ENCODE results near the gene GRIPAP1.
"Not testable (repeated sequence)": the region's sequence is repeated elsewhere in the genome, so short reads cannot be mapped to it uniquely, and the experiment has no call there.

Gene GRIPAP1

DNA sequence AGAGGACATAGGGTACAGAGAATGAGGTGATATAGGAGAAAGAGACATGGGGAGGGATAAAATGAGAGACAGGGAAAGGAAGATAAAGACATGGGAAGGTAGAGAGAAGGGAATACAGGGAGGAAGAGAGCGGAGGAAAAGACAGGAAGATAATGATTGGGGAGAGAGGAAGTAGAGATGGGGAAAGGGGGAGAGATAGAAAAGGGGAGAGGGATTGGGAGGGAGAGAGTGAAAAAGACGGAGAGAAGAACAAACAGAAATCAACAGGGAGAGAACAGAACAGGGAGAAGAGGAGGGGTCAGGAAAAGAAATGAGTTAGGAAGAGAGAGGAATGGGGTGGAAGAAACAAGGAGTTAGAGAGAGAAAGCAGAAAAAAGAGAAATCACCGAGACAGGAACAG, 4.6 kb downstream of the GRIPAP1 start:
- no peak overlapping the region for H3K4me3 ChIP-seq (ENCODE audit: control insufficient read depth, low read depth, low read length)
- TF ChIP-seq, protein P1, sequence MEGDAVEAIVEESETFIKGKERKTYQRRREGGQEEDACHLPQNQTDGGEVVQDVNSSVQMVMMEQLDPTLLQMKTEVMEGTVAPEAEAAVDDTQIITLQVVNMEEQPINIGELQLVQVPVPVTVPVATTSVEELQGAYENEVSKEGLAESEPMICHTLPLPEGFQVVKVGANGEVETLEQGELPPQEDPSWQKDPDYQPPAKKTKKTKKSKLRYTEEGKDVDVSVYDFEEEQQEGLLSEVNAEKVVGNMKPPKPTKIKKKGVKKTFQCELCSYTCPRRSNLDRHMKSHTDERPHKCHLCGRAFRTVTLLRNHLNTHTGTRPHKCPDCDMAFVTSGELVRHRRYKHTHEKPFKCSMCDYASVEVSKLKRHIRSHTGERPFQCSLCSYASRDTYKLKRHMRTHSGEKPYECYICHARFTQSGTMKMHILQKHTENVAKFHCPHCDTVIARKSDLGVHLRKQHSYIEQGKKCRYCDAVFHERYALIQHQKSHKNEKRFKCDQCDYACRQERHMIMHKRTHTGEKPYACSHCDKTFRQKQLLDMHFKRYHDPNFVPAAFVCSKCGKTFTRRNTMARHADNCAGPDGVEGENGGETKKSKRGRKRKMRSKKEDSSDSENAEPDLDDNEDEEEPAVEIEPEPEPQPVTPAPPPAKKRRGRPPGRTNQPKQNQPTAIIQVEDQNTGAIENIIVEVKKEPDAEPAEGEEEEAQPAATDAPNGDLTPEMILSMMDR (IDR thresholded peaks at IDR 0.05; ENCODE audit: control insufficient read depth, insufficient read depth, low read depth, low read length, missing control alignments), result no peak
- no peak for DNase-seq (ENCODE audit: low read depth)

DNA sequence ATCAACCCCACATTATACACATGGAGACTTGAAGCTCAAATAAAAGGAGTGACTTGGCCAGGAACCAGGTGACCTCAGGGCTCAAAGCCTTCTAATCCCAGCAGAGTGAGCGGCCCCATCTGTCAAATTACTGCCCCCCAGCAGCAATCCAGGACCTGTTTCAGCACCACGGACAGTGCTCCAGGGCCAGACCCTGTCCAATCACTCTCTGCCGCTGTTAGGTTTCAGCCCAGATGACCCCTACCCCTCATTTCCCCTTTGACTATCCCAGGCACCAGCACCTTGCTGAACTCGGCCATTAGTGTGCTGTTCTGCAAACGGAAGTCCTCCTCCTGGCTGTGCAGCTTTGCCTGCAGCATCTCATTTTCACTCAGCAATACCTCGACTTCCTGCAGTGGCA, 5.1 kb downstream of the GRIPAP1 start:
- DNase-seq (ENCODE audit: low read depth), result no peak
- TF ChIP-seq, protein P1 (IDR thresholded peaks at IDR 0.05; ENCODE audit: control insufficient read depth, insufficient read depth, low read depth, low read length, missing control alignments), result no peak
- H3K4me3 ChIP-seq (ENCODE audit: control insufficient read depth, low read depth, low read length), result no peak overlapping the region

GRCh38 chrX:48992341-48992740, 9.7 kb downstream of the GRIPAP1 start:
- TF ChIP-seq, protein P1 (IDR thresholded peaks at IDR 0.05; ENCODE audit: control insufficient read depth, insufficient read depth, low read depth, low read length, missing control alignments), result no peak
- no peak for DNase-seq (ENCODE audit: low read depth)
- H3K4me3 ChIP-seq (ENCODE audit: control insufficient read depth, low read depth, low read length), result no peak overlapping the region

DNA sequence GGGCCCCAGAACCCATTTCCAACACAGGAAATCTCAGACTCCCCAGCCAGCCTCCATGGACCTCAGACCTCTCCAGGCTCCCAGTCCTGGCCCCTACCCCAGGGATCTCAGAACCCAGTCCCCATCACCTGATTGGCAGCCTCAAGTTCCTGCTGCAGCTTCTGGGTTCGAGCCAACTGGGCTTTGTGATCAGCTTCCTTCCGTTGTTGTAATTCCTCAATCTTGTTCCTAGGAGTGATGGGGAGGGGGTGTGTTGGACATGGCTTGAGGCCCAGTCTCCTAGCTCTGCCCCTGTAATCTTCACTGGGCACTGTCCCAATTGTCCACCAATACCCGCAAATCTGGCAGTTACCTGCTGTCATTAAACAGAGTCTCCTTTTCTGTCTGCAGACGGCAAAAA, 12.6 kb downstream of the GRIPAP1 start:
- no peak for DNase-seq (ENCODE audit: low read depth)
- no peak overlapping the region for H3K4me3 ChIP-seq (ENCODE audit: control insufficient read depth, low read depth, low read length)
- TF ChIP-seq, protein P1 (IDR thresholded peaks at IDR 0.05; ENCODE audit: control insufficient read depth, insufficient read depth, low read depth, low read length, missing control alignments), result no peak

DNA sequence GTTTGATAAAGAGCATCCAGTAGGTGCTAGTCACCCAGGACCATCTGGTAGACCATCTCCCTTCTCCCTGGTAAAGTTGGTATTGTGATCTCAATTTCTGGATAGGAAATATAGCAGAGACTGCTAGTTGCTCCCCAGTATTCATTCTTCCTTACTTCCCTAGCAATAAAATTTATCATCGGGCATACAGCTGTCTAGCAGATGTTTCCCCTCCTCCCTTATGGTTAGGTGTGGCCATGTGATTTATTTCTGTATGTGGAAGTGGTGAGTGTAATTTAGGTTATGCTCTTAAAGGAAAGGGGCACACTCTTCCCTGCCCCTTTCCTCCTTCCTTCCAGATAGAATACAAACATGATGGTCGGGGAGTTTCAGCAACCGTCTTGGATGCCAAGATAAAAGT, 18.2 kb downstream of the GRIPAP1 start:
- TF ChIP-seq, protein P1 (IDR thresholded peaks at IDR 0.05; ENCODE audit: control insufficient read depth, insufficient read depth, low read depth, low read length, missing control alignments), result no peak
- no peak overlapping the region for H3K4me3 ChIP-seq (ENCODE audit: control insufficient read depth, low read depth, low read length)
- no peak for DNase-seq (ENCODE audit: low read depth)

DNA sequence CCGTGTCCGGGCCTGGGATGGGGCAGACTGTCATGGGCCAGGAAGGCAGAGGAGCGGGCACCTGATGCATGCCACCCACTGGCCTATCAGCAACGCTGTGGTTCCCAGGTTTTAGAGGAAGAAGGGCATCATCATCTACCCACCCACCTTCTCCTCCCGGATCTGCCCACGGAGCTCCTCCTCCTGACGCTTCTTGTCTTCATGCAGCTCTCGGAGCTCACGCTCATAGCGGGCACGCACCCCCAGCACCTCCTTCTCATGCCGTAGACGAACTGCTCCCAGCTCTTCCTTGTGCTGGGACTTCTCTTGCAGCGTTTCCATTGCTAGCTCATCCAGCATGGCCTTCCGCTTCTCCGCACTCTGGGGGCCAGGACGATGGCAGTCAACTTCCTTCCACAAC, 19.0 kb downstream of the GRIPAP1 start:
- DNase-seq (ENCODE audit: low read depth), result no peak
- TF ChIP-seq, protein P1 (IDR thresholded peaks at IDR 0.05; ENCODE audit: control insufficient read depth, insufficient read depth, low read depth, low read length, missing control alignments), result no peak
- no peak overlapping the region for H3K4me3 ChIP-seq (ENCODE audit: control insufficient read depth, low read depth, low read length)

DNA sequence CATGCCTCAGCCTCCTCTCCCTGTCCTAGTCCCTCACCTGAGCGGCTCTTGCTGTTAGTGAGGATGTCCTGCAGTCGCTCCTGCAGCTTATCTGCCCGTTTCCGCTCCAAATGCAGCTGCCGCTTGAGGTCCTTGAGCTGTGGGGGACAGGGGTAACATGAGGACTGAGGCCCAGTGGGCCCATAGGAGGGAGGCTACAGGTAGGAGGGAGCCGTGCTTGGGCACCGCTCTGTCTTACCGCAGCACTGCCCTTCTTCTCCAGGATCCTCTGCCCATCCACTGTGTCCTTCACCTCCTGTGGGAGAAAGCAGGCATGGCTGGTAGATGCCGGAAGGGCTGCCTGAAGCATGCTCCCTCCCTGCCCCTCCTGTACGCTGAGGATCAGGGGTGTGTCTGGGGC, 20.9 kb downstream of the GRIPAP1 start:
- TF ChIP-seq, protein P1 (IDR thresholded peaks at IDR 0.05; ENCODE audit: control insufficient read depth, insufficient read depth, low read depth, low read length, missing control alignments), result no peak
- no peak for DNase-seq (ENCODE audit: low read depth)
- no peak overlapping the region for H3K4me3 ChIP-seq (ENCODE audit: control insufficient read depth, low read depth, low read length)

GRCh38 chrX:48980341-48980740, 21.7 kb downstream of the GRIPAP1 start:
- H3K4me3 ChIP-seq (ENCODE audit: control insufficient read depth, low read depth, low read length); DNase-seq (ENCODE audit: low read depth): not testable (repeated sequence)

Data from AG09309 (cell line).